Loucy (cell line): ENCODE data around the gene BLACAT1.

Source experiments
- EZH2phosphoT487 ChIP-seq: fragments of 200-600 bp; IDR thresholded peaks from 2 replicates; pipeline ENCODE4 v1.6.1; 2018; ENCODE audit warnings: antibody characterized with exemption, mild to moderate bottlenecking, moderate library complexity, borderline replicate concordance
- TF ChIP-seq, protein P1 (sequence below): fragments of 200-600 bp; sonication (generic); conservative IDR thresholded peaks from 2 replicates; pipeline ENCODE4 v1.5.1; 2014; ENCODE audit warnings: mild to moderate bottlenecking, antibody characterized with exemption, low read length

DNA sequence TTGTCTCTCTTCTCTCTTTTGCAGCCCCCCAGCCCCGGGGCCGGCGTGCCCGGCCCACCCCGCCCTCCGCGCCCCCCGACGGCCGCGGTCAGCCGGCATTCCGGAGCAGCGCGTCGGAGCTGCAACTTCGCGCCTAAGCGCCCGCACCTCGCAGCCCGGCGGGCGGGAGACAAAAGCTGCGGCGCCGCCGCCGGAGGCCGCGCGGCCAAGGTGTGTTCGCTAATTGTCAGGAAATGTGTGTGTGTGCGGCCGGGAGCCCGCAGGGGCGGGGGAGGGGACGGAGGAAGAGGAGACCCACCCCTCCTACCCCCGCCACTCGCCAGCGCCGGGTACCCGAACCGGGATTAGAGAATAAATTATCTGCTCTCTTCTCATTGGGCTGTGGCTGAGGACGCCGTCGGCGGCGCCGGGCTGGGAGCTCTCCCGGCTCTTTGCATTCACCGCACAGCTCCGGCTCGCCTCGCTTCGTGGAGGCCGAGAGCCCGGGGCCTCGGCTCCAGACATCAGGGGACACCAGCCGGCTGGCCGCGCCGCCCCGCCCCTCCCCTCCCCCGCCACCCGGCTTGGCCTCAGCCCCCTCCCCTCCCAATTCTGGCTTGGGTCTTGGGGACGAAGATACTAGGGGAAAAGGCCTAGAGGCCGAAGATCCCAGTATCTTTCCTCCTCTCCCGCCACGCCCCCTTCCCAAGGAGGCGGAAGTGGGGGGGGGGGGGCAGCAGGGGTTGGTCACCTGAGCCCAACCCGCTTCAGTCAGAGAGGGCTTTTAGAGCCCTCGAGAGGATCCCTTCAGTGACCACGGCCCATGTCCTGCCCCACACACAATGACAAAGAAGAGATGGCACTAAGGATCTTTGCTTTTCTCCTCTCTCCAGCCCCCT is 1.3 kb upstream of the BLACAT1 start:
- TF ChIP-seq, protein P1, sequence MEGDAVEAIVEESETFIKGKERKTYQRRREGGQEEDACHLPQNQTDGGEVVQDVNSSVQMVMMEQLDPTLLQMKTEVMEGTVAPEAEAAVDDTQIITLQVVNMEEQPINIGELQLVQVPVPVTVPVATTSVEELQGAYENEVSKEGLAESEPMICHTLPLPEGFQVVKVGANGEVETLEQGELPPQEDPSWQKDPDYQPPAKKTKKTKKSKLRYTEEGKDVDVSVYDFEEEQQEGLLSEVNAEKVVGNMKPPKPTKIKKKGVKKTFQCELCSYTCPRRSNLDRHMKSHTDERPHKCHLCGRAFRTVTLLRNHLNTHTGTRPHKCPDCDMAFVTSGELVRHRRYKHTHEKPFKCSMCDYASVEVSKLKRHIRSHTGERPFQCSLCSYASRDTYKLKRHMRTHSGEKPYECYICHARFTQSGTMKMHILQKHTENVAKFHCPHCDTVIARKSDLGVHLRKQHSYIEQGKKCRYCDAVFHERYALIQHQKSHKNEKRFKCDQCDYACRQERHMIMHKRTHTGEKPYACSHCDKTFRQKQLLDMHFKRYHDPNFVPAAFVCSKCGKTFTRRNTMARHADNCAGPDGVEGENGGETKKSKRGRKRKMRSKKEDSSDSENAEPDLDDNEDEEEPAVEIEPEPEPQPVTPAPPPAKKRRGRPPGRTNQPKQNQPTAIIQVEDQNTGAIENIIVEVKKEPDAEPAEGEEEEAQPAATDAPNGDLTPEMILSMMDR, result no peak
- TF ChIP-seq EZH2phosphoT487, result no peak
